Measurements from ENCODE around the gene TENM3. TPM values are rescaled to one million over a fixed set of nuclear protein-coding genes. Genes with fewer than 3 reads are reported as not detected.

TENM3 gene
- polyA plus RNA-seq, 3 donors, result 13.3 to 21.5 (median 16.6) TPM

DNA sequence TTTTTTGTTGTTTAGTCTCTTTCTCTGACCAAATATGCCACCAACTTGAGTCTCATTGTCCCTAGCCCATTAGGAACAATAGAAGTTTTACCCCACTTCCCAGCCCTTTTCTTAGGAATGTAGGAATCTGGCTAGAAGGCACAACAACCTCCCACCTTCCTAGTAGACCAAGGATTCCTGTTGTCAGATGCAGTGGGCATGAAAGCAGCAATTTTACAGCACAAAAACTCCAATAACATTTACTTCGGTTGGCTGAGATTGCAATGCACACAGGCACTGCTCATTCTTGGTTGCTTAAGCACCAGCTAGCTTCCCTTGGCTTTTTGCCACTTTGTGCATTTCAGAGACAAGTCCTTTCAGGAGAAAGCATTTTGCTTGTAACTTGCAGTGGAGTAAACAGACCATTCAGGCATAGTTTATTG, 312.8 kb downstream of the TENM3 start:
- peak in 1 of 11 donors; percentile 22 for DNase-seq (ENCODE audit: extremely low read depth in 1 of 11, low read depth in 9 of 11, low spot score in 4 of 11)

DNA sequence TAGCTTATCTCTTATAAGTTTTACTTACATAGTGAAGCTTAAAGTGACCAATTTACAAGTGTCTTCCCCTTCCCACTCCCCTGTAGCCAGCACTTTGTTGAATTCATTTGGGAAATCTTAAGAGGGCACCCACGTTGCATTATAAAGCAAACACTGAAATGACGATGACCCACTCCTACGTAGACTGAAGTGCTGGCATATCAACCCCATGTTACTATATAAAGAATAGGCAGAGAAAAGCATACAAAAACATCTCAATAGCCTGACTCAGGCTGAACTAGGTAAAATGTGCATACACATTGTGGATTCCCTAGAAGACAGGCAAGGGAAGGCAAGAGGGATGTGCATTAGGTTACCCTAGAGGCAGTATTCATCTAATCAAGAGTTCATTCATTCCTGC, 313.4 kb downstream of the TENM3 start:
- DNase-seq (ENCODE audit: extremely low read depth in 1 of 11, low read depth in 9 of 11, low spot score in 4 of 11), result no peak

DNA sequence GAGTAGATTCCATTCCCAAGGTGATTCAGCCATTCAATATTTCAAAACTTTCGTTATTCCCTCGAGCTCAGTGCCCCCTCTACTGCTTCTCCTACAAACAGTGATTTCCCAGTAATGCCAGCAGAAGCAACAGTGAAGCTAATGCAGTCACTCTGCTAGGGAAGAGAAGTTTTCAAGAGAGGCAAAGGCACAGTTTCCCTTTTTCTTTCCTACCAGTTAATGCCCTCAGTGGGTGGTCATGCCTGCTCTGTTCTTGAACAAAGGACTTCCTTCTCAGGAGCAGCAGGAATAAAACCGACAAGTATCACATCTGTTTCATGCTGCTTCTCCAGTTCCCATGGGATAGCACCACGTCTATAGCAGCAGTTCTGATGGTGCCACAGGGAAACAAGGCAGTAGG, 317.2 kb downstream of the TENM3 start:
- DNase-seq (ENCODE audit: extremely low read depth in 1 of 11, low read depth in 9 of 11, low spot score in 4 of 11), result no peak

DNA sequence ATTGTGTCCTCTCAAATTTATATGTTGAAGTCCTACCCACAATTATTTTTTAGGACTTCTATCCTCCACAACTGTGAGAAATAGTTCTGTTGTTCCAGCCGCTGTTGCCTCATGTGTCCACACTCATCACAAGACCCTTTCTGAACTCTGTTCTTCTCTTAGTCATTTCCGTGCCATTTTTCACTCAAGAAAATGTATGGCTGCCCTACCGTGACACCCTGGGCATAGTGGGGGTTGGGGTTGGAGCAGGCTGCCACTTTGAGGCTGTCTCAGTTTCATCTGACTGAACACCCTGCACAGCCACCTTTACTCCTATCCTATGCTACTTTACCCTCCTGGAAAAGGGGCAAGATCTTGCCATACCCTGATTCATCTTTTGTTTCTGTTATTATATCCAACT, 319.1 kb downstream of the TENM3 start:
- DNase-seq (ENCODE audit: extremely low read depth in 1 of 11, low read depth in 9 of 11, low spot score in 4 of 11), result no peak

DNA sequence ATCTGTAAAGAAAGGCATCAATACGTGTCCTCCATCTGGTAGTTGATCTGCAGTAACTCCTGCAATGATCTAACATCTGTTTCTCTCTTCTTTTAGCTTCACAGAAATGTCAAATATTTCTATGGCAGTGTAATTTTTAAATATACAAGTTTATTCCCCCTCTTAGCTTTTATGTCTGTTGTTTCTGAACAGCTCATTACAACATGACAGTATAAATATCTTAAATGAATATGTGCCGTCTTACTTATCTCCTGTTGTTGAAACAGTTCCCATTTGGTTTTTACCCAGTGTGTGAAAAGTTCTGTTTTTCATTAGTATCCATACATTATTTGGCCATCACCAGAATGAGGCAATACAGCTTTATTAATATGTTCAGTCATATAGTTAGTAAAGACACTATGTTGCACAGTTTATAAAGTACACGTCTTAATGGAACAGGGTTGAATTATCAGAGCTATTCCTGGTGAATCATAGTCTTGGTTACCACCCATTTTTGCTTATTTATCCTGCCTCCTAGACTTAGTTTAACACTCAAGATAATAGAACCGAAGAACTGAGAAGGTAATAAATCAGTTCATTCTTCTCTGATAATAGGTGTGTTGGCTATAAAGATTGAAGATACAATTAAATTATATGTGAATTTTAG, 321.6 kb downstream of the TENM3 start:
- no peak for DNase-seq (ENCODE audit: extremely low read depth in 1 of 11, low read depth in 9 of 11, low spot score in 4 of 11)

DNA sequence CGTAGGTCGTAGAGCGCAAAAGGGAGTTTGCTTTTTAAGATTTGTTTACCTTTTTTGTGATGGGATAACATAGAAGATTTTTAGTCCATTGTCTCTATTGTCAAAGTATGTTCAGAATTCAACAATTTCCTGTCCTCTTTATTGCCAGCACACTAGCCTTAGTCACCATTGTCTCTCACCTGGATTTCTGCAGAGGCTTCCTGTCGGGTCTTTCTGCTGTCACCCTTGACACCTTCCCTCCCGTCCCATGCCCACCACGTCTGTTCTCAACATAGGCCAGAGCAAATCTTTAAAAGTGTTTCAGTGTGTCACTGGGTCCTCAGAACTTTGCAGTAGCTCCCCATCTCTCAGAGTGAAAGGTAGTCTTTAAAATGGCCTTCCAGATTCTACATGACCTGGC, 323.9 kb downstream of the TENM3 start:
- DNase-seq (ENCODE audit: extremely low read depth in 1 of 11, low read depth in 9 of 11, low spot score in 4 of 11), result no peak

DNA sequence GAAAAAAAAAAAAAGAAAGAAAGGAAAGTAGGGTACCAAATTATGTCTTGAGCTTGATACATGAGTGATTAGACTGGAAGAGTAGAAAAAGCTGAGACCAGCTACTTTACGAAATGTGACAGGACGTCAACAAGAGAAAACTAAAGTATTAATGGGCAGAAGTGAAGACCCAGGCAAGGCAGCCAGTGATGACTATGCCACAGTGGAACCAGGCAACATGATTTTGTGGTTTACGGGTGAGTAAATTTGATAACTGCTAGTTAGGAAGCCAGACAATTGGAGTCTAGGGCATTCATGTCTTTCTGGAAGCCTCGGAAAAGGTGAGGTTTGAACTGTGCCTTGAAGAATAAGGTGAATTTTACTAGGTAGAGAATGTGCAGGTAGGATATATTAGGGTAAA, 326.4 kb downstream of the TENM3 start:
- DNase-seq (ENCODE audit: extremely low read depth in 1 of 11, low read depth in 9 of 11, low spot score in 4 of 11), result no peak

DNA sequence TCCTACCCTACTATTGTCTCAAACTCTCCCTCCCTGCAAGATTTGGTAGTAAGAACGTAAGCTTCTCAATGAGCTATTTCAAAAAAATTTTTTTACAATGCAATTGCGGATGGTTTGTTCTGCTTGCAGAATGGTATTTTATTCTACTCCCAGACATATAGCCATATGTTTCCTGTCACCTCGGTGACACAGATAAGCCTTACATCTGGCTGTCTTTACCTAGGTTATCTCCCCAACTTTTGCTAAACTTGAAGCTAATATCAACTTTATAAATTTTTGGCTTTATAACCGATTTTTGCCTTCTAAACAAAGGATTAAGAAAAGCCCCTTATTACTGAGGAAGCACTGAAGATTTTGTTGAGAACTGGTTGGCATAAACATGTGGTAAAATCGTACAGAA, 331.5 kb downstream of the TENM3 start:
- DNase-seq (ENCODE audit: extremely low read depth in 1 of 11, low read depth in 9 of 11, low spot score in 4 of 11), result no peak

DNA sequence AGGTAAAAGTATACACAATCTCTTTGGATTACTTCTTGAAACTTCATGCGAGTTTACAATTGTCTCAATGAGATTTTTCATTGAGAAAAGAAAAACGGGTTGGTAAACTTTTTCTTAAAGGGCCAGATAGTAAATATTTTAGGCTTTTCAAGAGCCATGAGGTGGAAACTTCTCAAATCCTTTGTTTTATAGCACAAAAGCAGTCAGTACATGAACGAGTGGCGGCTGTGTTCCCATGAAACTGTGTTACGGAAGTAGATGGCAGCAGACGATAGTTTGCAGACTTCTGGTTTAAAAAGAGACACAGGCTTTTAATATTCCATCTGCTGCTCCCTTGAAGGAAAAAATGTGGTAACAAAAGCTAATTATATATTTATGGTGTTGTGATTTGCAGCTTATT, 332.0 kb downstream of the TENM3 start:
- DNase-seq (ENCODE audit: extremely low read depth in 1 of 11, low read depth in 9 of 11, low spot score in 4 of 11), result no peak

DNA sequence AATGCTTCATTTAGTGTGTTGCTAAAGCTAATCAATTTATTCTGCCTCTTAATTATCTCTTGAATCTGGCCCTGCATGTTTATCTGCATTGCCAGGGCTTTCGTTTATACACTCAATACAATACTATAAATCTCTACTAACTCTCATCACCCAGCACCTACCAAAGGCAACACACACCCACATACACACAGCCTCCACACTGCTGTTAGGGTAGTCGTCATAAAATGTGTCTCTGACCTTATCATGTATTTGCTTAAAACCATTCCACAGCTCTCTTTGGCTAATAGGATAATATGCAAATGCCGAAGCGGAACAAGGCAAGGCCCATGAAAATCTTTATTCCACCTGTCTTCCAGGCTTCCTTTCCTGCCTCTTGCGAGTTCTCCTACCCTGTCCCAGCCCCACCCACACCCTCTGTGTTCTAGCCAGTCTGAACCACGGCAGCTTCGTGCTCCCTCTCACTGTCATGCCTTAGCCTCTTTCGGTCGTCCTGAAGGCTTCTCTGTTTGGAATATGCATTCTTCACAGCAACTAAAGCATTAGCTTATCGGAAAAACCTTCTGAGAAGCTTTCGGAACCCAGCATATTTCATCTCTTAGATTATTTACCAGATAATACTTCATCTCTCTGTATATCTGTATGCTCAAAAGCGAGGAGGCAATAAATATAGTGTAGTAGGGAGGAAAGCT, 333.5 kb downstream of the TENM3 start:
- no peak for DNase-seq (ENCODE audit: extremely low read depth in 1 of 11, low read depth in 9 of 11, low spot score in 4 of 11)

DNA sequence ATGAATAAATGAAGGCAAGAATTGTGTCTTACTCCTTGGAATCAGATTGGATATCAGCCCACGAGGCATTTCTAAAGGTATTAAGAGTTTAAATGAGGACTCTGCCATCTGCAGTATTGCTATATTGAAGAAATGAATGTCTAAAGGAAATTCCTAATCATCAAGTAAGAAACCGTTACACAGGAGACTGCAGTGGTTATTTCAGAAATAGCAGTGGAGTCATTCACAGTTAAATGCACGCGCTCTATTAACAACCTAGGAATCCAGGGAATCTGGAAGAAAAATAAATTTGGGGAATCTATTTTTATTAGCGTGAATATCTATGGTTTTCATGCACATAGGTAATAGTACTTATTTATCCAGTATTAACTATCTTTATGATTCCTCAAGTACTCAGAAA, 334.2 kb downstream of the TENM3 start:
- DNase-seq (ENCODE audit: extremely low read depth in 1 of 11, low read depth in 9 of 11, low spot score in 4 of 11), result no peak

DNA sequence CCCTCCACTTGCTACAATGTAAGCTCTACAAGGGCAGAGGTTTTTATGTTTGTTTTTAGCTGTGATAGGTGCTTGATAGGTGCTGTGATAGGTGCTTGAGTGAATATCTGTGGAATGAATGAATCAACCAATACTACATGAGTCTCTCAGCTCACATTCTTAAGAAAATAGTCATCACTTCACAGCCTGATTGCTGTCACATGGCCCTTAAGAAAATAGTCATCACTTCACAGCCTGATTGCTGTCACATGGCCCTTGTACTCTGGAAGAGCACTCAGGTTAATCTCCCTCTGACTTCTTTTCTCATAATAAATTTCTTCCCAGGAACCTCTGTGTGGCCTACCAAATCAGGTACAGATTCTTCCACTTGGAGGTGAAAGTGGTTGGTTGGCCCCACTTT, 335.2 kb downstream of the TENM3 start:
- no peak for DNase-seq (ENCODE audit: extremely low read depth in 1 of 11, low read depth in 9 of 11, low spot score in 4 of 11)

DNA sequence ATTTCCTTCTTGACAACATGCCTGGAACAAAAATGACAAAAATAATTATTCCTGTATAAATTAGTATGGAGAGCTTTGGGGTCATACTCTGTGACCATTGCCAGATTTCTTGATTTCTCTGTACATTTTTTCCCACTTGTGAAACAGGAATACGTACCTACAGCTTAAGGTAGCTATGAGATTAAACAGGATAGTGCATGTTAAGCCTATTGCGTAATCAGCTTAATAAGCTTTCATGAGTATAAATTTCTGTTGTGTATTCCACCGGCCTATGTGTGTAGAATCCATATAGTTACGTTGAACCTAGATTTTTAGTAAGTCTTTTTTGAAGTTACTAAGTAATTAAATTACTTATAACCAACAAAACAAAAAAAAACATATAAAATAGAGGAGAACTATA, 339.0 kb downstream of the TENM3 start:
- no peak for DNase-seq (ENCODE audit: extremely low read depth in 1 of 11, low read depth in 9 of 11, low spot score in 4 of 11)

DNA sequence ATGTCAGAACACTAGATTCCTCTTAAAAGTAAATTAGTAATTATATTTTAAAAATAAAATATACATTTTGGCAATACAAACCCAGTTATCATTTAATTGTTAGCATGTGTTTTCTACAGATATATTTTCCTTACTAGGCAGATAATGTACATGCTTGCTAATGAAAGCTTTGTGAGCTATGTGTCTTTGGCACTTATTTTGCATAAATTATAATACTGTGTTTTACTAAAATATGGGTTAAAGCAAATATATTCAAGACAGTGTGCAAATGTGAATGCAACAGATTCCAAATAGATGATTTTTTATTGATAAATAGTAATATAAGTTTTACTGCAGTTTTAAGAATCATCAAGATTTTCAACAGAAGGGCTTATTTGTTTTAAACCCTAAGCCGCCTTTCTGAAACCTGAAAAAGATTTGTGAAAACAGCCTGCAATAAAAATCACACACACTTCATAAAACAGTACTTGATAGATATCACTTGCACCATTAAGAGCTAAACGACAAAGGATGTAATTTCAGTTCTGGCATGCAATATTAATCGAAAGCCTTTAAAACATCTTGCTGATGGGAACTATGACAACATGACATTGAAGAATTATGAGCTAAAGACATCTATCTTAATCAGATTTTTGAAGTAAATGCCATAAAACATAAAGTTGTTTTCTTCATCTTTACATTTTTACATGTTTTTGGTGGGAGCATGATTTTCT, 340.7 kb downstream of the TENM3 start:
- DNase-seq (ENCODE audit: extremely low read depth in 1 of 11, low read depth in 9 of 11, low spot score in 4 of 11), result no peak

DNA sequence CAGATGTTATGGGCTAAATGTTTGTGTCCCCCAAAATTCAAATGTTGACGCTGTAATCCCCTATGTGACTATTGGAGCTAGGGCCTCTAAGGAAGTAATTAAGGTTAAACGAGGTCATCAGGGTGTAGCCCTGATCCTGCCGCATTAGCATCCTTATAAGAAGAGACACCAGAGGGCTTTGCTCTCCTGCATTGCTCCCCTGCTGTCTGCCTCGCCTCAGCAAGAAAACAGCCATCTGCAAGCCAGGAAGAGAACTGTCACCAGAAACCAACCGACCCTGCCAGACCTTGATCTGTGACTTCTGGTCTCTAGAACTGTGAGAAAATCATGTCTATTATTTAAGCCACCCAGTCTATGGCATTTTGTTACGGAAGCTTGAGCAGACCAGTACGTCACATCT, 342.1 kb downstream of the TENM3 start:
- no peak for DNase-seq (ENCODE audit: extremely low read depth in 1 of 11, low read depth in 9 of 11, low spot score in 4 of 11)

DNA sequence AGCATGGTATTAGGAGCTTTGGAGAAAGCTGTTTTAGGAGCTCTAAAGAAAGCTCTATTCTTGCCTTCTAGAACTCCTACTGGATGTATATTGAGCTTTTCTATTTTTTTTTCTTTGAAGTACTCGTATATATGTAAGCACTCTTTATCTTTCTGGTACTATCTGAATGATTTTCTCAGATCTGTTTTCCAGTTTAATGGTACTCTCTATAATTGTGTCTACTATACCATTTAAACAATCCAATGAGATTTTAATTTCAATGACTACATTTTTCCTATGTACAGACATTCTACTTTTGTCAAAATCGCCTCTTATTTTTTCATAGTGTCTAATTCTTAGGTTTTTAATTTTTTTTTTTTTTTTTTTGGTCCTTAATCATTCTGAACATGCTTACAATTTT, 345.9 kb downstream of the TENM3 start:
- no peak for DNase-seq (ENCODE audit: extremely low read depth in 1 of 11, low read depth in 9 of 11, low spot score in 4 of 11)

DNA sequence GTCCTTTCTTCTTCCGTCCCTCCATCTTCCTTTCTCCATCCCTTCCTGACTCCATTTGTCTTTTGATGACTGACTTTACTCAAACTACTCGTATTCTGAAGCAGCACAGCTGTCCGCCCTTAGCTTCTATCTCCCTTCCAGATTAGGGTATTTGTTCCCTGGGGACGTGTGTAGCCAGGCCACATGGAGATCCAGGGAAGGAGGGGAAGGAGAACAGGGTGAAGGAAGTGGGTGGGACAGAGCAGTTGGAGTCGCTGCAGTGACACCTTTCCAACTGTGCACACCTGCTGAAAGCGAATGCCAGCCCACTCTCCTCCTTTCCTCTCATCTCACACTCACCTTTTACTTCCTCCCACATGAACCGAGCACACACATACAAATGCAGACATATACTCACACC, 350.2 kb downstream of the TENM3 start:
- DNase-seq (ENCODE audit: extremely low read depth in 1 of 11, low read depth in 9 of 11, low spot score in 4 of 11), result no peak

DNA sequence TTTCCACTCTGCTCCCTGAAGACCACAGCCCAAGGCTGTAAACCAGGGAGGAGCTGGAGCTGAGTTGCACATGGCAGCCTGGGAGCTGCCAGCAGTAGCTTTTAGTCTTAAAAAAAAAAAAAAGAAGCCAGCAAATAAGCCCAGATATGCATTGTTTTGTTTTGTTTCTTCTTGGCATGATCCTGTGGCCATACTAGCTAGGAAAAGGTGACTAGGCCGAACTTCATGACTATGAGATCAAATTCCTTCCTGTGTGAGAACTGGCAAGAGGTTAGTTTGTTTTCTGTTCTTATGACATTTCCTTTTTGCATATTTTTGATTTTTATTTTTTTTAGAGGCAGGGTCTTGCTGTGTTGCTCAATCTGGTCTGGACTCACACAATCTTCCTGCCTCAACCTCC, 350.7 kb downstream of the TENM3 start:
- DNase-seq (ENCODE audit: extremely low read depth in 1 of 11, low read depth in 9 of 11, low spot score in 4 of 11), result no peak

DNA sequence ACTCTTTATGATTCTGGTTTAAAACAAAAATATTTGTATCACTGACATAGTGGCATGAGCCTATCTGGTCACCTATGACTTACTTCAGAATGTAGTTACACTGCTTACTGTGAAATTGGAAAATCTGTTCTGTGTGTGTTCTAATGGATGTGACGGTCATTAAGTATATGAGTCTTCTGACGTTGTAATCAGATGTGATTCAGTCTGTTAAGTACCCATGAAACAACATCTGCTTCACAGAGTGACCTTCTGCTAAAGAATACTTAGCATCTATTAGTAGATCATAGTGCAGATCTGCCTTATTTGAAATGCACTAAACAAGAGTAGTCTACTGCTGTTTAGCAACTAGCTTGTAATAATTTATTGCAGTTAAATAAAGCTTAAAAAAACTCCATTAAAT, 356.9 kb downstream of the TENM3 start:
- no peak for DNase-seq (ENCODE audit: extremely low read depth in 1 of 11, low read depth in 9 of 11, low spot score in 4 of 11)

DNA sequence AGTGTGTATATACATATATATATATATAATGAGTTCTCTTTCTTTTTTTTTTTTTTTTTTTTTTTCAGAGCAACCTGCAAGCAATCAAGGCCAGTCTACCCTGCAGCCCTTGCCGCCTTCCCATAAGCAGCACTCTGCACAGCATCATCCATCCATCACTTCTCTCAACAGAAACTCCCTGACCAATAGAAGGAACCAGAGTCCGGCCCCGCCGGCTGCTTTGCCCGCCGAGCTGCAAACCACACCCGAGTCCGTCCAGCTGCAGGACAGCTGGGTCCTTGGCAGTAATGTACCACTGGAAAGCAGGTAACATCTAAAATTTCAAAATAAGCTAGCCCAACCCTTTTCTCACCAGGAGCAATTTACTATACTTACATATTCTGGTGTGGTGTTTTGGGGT, 357.7 kb downstream of the TENM3 start:
- DNase-seq (ENCODE audit: extremely low read depth in 1 of 11, low read depth in 9 of 11, low spot score in 4 of 11), result no peak
